ENCODE data around the gene IL27RA. TPM values are rescaled to one million over a fixed set of nuclear protein-coding genes. Genes with fewer than 3 reads are reported as not detected.
A peak's percentile ranks its signal among the peaks of the same experiment; 100 is the strongest.

The IL27RA gene
- total and polyA plus RNA-seq, 8 donors, result 0.88 to 8.2 (median 1.9) TPM

DNA sequence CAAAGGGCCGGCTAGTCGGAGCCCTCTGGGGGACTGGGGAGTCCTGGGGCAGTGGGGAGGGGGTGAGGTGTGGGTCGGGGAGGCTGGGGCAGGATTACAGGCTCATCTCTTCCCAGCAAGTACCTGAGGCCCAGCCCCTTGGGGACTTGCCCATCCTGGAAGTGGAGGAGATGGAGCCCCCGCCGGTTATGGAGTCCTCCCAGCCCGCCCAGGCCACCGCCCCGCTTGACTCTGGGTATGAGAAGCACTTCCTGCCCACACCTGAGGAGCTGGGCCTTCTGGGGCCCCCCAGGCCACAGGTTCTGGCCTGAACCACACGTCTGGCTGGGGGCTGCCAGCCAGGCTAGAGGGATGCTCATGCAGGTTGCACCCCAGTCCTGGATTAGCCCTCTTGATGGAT lies 20.4 kb downstream of the IL27RA start:
- intact Hi-C loops (cut with DNase I), result no loop called here
- ATAC-seq, result peak in 1 of 4 donors; percentile 9

GRCh38 chr19:14052470-14052869 lies 20.9 kb downstream of the IL27RA start:
- H3K27me3 ChIP-seq, result no peaks in the 10 kb centered on the region
- H3K4me3 ChIP-seq, result no peak overlapping the region
- no peak for ATAC-seq
- TF ChIP-seq CTCF (IDR thresholded peaks at IDR 0.05), result no peak
- intact Hi-C loops (cut with DNase I), result no loop called here
- no peak for DNase-seq
- FAIRE-seq, result no peak
- H3K36me3 ChIP-seq, result peaks cover 0 to 6% (median 0%) of the 10 kb centered on the region in 3 donors
- no peak overlapping the region for H3K27ac ChIP-seq
- no peaks in the 10 kb centered on the region for H3K4me1 ChIP-seq
- no peaks in the 10 kb centered on the region for H3K9me3 ChIP-seq
- WGBS, 2 donors, result 83 to 90% methylated on average over 6 of the region's 6 CpGs

More for the DNA sequence above, 20.4 kb downstream of the IL27RA start:
- 76 to 80% methylated on average over 9 of the region's 9 CpGs for WGBS, 2 donors
- no peak overlapping the region for H3K27ac ChIP-seq
- H3K4me3 ChIP-seq, result no peak overlapping the region
- DNase-seq, result no peak
- no peak for FAIRE-seq
- no peaks in the 10 kb centered on the region for H3K27me3 ChIP-seq
- H3K9me3 ChIP-seq, result no peaks in the 10 kb centered on the region
- no peak for TF ChIP-seq CTCF (IDR thresholded peaks at IDR 0.05)
- no peaks in the 10 kb centered on the region for H3K4me1 ChIP-seq
- peaks cover 0 to 6% (median 0%) of the 10 kb centered on the region in 3 donors for H3K36me3 ChIP-seq

- ATAC-seq, result no peak
- intact Hi-C loops (cut with DNase I), result no loop called here
- TF ChIP-seq CTCF (IDR thresholded peaks at IDR 0.05), result no peak
- no peak for FAIRE-seq
- no peak for DNase-seq
- H3K4me3 ChIP-seq, result no peak overlapping the region
- no peak overlapping the region for H3K27ac ChIP-seq
- no peaks in the 10 kb centered on the region for H3K27me3 ChIP-seq
- no peaks in the 10 kb centered on the region for H3K9me3 ChIP-seq
- peaks cover 0 to 6% (median 0%) of the 10 kb centered on the region in 3 donors for H3K36me3 ChIP-seq
- 97 to 98% methylated on average over 3 of the region's 3 CpGs for WGBS, 2 donors
- H3K4me1 ChIP-seq, result no peaks in the 10 kb centered on the region
Observed at GRCh38 chr19:14053032-14053431, 21.5 kb downstream of the IL27RA start.

DNA sequence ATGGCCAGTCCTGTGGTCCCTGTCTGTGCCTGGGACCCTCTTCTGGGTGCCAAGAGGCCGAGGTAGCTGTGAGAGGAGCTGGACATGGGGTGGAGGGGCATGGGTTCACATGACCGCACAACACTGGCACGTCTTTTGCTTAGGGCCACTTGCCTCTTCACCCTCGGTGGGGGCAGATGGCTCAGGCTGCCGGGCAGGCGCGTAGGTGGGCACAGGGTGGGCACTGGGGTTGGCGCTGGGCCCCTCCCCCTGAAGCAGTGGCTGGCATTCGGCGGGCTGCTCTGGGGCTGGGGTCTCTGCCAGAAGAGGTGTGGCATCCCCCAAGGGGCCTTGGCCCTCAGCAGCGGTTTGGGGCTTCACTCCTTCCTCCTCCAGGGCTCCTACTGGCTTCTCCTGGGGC lies 21.9 kb downstream of the IL27RA start:
- H3K27ac ChIP-seq, result no peak overlapping the region
- FAIRE-seq (no peak), ATAC-seq (no peak), DNase-seq (no peak)
- 94 to 95% methylated on average over 9 to 11 of the region's 11 CpGs for WGBS, 2 donors
- no peaks in the 10 kb centered on the region for H3K9me3 ChIP-seq
- H3K27me3 ChIP-seq, result no peaks in the 10 kb centered on the region
- H3K36me3 ChIP-seq, result peaks cover 0 to 6% (median 0%) of the 10 kb centered on the region in 3 donors
- no peak for TF ChIP-seq CTCF (IDR thresholded peaks at IDR 0.05)
- intact Hi-C loops (cut with DNase I), result no loop called here
- no peak overlapping the region for H3K4me3 ChIP-seq
- H3K4me1 ChIP-seq, result no peaks in the 10 kb centered on the region

- WGBS, 2 donors, result 81 to 97% methylated on average over 6 of the region's 6 CpGs
- intact Hi-C loops (cut with DNase I), result no loop called here
- no peaks in the 10 kb centered on the region for H3K9me3 ChIP-seq
Observed at GRCh38 chr19:14054099-14054498, 22.5 kb downstream of the IL27RA start.

More at GRCh38 chr19:14054099-14054498, 22.5 kb downstream of the IL27RA start:
- DNase-seq (no peak), FAIRE-seq (no peak), ATAC-seq (no peak)
- H3K36me3 ChIP-seq, result peaks cover 0 to 6% (median 0%) of the 10 kb centered on the region in 3 donors
- H3K27me3 ChIP-seq, result no peaks in the 10 kb centered on the region
- H3K4me1 ChIP-seq, result no peaks in the 10 kb centered on the region
- no peak for TF ChIP-seq CTCF (IDR thresholded peaks at IDR 0.05)
- no peak overlapping the region for H3K27ac ChIP-seq
- H3K4me3 ChIP-seq, result no peak overlapping the region

All from pancreas (tissue), 10 donors.